ENCODE measurements around the gene ACTA1. TPM values are rescaled to one million over a fixed set of nuclear protein-coding genes. Genes with fewer than 3 reads are reported as not detected.

Gene ACTA1
- total and polyA plus RNA-seq, 9 of the 15 experiments (the other 6 are each of a cell fraction or from before 2014, with no cell fraction given): 0.07 to 0.36 TPM; not detected in 7

DNA sequence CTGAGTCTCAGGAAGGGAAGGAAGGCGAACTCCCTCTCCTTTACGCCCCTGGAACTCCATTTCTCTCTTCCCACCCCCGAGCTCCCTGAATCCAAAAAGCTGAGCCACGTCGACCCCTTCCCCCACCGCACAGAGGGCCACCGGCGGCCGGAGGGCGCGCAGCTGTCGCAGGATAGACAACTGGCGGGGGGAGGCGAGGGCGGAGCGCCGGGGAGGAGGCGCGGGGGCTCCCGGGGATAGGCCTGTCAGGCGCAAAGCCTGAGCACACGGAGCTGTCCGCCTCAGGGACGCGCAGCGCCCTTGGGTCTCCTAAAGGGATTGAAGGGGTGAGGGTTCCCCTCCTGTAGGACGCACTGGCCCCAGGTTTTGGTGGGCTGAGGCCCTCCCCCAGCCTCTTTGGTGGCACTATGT is 752 bp upstream of the ACTA1 start:
- no peak overlapping the region for H2AFZ ChIP-seq (ENCODE audit: low read depth, low read length)
- no peak overlapping the region for H3K4me3 ChIP-seq
- CTCF ChIA-PET (ENCODE audit: low intra/inter-chr PET ratio): no interaction called here
- in situ Hi-C loops (cut with MboI): no loop called here
- H4K20me1 ChIP-seq (replicated peaks; ENCODE audit: control insufficient read depth, insufficient read depth, low read length): 0 out of 2 replicates have a peak, but pooled peaks cover 2% of the 10 kb centered on the region
- FAIRE-seq (no peak), DNase-seq (ENCODE audit: extremely low read depth in 1 of 4, low spot score in 3 of 4) (peak in 1 of 4 experiments; percentile 39), ATAC-seq (no peak)
- POLR2A ChIA-PET: interaction anchor here (0.6 kb wide), 2 partner anchors 47 to 84 kb away, joined by 3 to 4 read pairs; no protein-coding TSS in a partner anchor
- no peaks in the 10 kb centered on the region for H3K79me2 ChIP-seq (ENCODE audit: control insufficient read depth, insufficient read depth, low read length)
- H3K27ac ChIP-seq (ENCODE audit: extremely low read depth, low read depth, low read length): no peak overlapping the region
- H3K27me3 ChIP-seq (ENCODE audit: control insufficient read depth in 2 of 2, insufficient read depth in 2 of 2, low read length in 2 of 2): peaks cover 11 to 33% of the 10 kb centered on the region in 2 experiments; a peak in 4 of 5 replicates
- BruUV-seq (replicated peaks): no TSS peak
- H3K9me3 ChIP-seq (replicated peaks; ENCODE audit: control insufficient read depth, insufficient read depth, low read depth, low read length): no peaks in the 10 kb centered on the region
- H3K4me2 ChIP-seq (ENCODE audit: insufficient read depth, low read length): no peak overlapping the region
- H3K36me3 ChIP-seq (ENCODE audit: control insufficient read depth, insufficient read depth, low read length): peaks cover under 1% of the 10 kb centered on the region; the same call in 1 of the 3 replicates
- peaks cover 0 to 24% of the 10 kb centered on the region in 2 experiments; a peak in 2 of 5 replicates for H3K4me1 ChIP-seq (replicated peaks in 1 of 2; ENCODE audit: control insufficient read depth in 2 of 2, insufficient read depth in 2 of 2, low read length in 2 of 2)
- no peaks in the 10 kb centered on the region for H3K9me1 ChIP-seq (ENCODE audit: control insufficient read depth, insufficient read depth, low read length)
- intact Hi-C loops (cut with micrococcal nuclease): loop anchor here (2.0 kb wide), 1 partner anchor 16 kb away; no protein-coding TSS in a partner anchor
- H3K9ac ChIP-seq (ENCODE audit: insufficient read depth in 1 of 2, low read depth in 2 of 2, low read length in 2 of 2): no peak overlapping the region
- WGBS (ENCODE audit: insufficient coverage, low coverage, missing lambda C conversion rate): under 1% methylated on average over 27 of the region's 27 CpGs
- no peak for TF ChIP-seq E2F3 (CRISPR knock-in tag; IDR thresholded peaks at IDR 0.05)
- TF ChIP-seq PHF20 (IDR thresholded peaks at IDR 0.05; ENCODE audit: partially characterized antibody): no peak
- TF ChIP-seq CBFB (CRISPR knock-in tag; IDR thresholded peaks at IDR 0.05): no peak
- no peak for TF ChIP-seq NR3C1 (CRISPR knock-in tag; IDR thresholded peaks at IDR 0.05)
- TF ChIP-seq, protein P1, sequence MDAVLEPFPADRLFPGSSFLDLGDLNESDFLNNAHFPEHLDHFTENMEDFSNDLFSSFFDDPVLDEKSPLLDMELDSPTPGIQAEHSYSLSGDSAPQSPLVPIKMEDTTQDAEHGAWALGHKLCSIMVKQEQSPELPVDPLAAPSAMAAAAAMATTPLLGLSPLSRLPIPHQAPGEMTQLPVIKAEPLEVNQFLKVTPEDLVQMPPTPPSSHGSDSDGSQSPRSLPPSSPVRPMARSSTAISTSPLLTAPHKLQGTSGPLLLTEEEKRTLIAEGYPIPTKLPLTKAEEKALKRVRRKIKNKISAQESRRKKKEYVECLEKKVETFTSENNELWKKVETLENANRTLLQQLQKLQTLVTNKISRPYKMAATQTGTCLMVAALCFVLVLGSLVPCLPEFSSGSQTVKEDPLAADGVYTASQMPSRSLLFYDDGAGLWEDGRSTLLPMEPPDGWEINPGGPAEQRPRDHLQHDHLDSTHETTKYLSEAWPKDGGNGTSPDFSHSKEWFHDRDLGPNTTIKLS (IDR thresholded peaks at IDR 0.05; ENCODE audit: borderline replicate concordance, low read depth): no peak
- no peak for TF ChIP-seq ZNF23 (CRISPR knock-in tag; IDR thresholded peaks at IDR 0.05)
- TF ChIP-seq, protein P2, sequence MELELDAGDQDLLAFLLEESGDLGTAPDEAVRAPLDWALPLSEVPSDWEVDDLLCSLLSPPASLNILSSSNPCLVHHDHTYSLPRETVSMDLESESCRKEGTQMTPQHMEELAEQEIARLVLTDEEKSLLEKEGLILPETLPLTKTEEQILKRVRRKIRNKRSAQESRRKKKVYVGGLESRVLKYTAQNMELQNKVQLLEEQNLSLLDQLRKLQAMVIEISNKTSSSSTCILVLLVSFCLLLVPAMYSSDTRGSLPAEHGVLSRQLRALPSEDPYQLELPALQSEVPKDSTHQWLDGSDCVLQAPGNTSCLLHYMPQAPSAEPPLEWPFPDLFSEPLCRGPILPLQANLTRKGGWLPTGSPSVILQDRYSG (tag; conservative IDR thresholded peaks at IDR 0.05; ENCODE audit: low read depth): no peak
- no peak for TF ChIP-seq ZNF583 (CRISPR knock-in tag; IDR thresholded peaks at IDR 0.05)
- TF ChIP-seq BACH1 (tag; IDR thresholded peaks at IDR 0.05): no peak
- no peak for TF ChIP-seq E2F8 (IDR thresholded peaks at IDR 0.05; ENCODE audit: low read depth, partially characterized antibody)
- TF ChIP-seq EHMT2 (IDR thresholded peaks at IDR 0.05): no peak
- TF ChIP-seq ZNF449 (CRISPR knock-in tag; IDR thresholded peaks at IDR 0.05): no peak
- TF ChIP-seq BRD4 (IDR thresholded peaks at IDR 0.05): no peak
- TF ChIP-seq MIER1 (IDR thresholded peaks at IDR 0.05; ENCODE audit: low read depth): no peak
- TF ChIP-seq NCOA1 (IDR thresholded peaks at IDR 0.05; ENCODE audit: low read depth): no peak
- TF ChIP-seq HBP1 (CRISPR knock-in tag; IDR thresholded peaks at IDR 0.05): no peak

Measured in K562 (cell line).